ENCODE measurements around the gene NRG3. TPM values are rescaled to one million over a fixed set of nuclear protein-coding genes. Genes with fewer than 3 reads are reported as not detected.

NRG3 gene
- total RNA-seq, 1 donor from 2014 or later, result 2.6 TPM

- TF ChIP-seq CTCF (IDR thresholded peaks at IDR 0.05), result no peak
- Histone ChIP-seq H3K9me3 (no peaks in the 10 kb centered on the region), H3K27ac (no peak overlapping the region), H3K4me3 (no peak overlapping the region), H3K36me3 (no peaks in the 10 kb centered on the region), H3K27me3 (ENCODE audit: low read depth) (no peaks in the 10 kb centered on the region), H3K4me1 (no peaks in the 10 kb centered on the region)
- intact Hi-C loops (cut with DNase I), result no loop called here
- DNase-seq (no peak), ATAC-seq (no peak)
Observed at GRCh38 chr10:81928119-81928518, 53.1 kb downstream of the NRG3 start.

- no peaks in the 10 kb centered on the region for H3K27me3 ChIP-seq (ENCODE audit: low read depth)
- no peaks in the 10 kb centered on the region for H3K36me3 ChIP-seq
- TF ChIP-seq CTCF (IDR thresholded peaks at IDR 0.05), result no peak
- no peak overlapping the region for H3K27ac ChIP-seq
- H3K4me3 ChIP-seq, result no peak overlapping the region
- H3K4me1 ChIP-seq, result no peaks in the 10 kb centered on the region
- intact Hi-C loops (cut with DNase I), result no loop called here
- H3K9me3 ChIP-seq, result no peaks in the 10 kb centered on the region
- DNase-seq (no peak), ATAC-seq (no peak)
Observed at GRCh38 chr10:81943583-81943982, 68.6 kb downstream of the NRG3 start.

GRCh38 chr10:81944609-81945008, 69.6 kb downstream of the NRG3 start:
- no peak for ATAC-seq
- H3K27ac ChIP-seq, result no peak overlapping the region
- intact Hi-C loops (cut with DNase I), result no loop called here

GRCh38 chr10:81949283-81949682, 74.3 kb downstream of the NRG3 start:
- Histone ChIP-seq H3K4me3 (no peak overlapping the region), H3K27me3 (ENCODE audit: low read depth) (no peaks in the 10 kb centered on the region), H3K36me3 (no peaks in the 10 kb centered on the region), H3K27ac (no peak overlapping the region), H3K9me3 (no peaks in the 10 kb centered on the region), H3K4me1 (no peaks in the 10 kb centered on the region)
- intact Hi-C loops (cut with DNase I), result no loop called here
- TF ChIP-seq CTCF (IDR thresholded peaks at IDR 0.05), result no peak
- no peak for DNase-seq
- no peak for ATAC-seq

More at GRCh38 chr10:81944609-81945008, 69.6 kb downstream of the NRG3 start:
- Histone ChIP-seq H3K9me3 (no peaks in the 10 kb centered on the region), H3K4me1 (no peaks in the 10 kb centered on the region), H3K4me3 (no peak overlapping the region), H3K27me3 (ENCODE audit: low read depth) (no peaks in the 10 kb centered on the region), H3K36me3 (no peaks in the 10 kb centered on the region)
- DNase-seq, result no peak
- TF ChIP-seq CTCF (IDR thresholded peaks at IDR 0.05), result no peak

GRCh38 chr10:81950358-81950757, 75.4 kb downstream of the NRG3 start:
- Histone ChIP-seq H3K4me1 (no peaks in the 10 kb centered on the region), H3K27me3 (ENCODE audit: low read depth) (no peaks in the 10 kb centered on the region), H3K36me3 (no peaks in the 10 kb centered on the region), H3K4me3 (no peak overlapping the region), H3K9me3 (no peaks in the 10 kb centered on the region), H3K27ac (no peak overlapping the region)
- no peak for DNase-seq
- intact Hi-C loops (cut with DNase I), result no loop called here
- no peak for ATAC-seq
- TF ChIP-seq CTCF (IDR thresholded peaks at IDR 0.05), result no peak

- no peak for TF ChIP-seq CTCF (IDR thresholded peaks at IDR 0.05)
- H3K9me3 ChIP-seq, result no peaks in the 10 kb centered on the region
- no peak for DNase-seq
- no peaks in the 10 kb centered on the region for H3K27me3 ChIP-seq (ENCODE audit: low read depth)
- H3K27ac ChIP-seq, result no peak overlapping the region
- H3K4me3 ChIP-seq, result no peak overlapping the region
- no peak for ATAC-seq
- no peaks in the 10 kb centered on the region for H3K4me1 ChIP-seq
- intact Hi-C loops (cut with DNase I), result no loop called here
- H3K36me3 ChIP-seq, result no peaks in the 10 kb centered on the region
Observed at GRCh38 chr10:81953420-81953819, 78.4 kb downstream of the NRG3 start.
